Neural crest cell (in vitro differentiated cells): ENCODE measurements around the gene PKIB. TPM values are rescaled to one million over a fixed set of nuclear protein-coding genes. Genes with fewer than 3 reads are reported as not detected.

Experiments
- DNase-seq: peaks from one replicate; pipeline ENCODE4 v3.0.0; 2021; ENCODE audit warnings: low read depth, mixed read lengths, low spot score
- H3K27ac Mint-ChIP-seq: one replicate; pipeline ENCODE4 v1.8.0; 2021; ENCODE audit warnings: mild to moderate bottlenecking, mixed read lengths; ENCODE audit not compliant: unreplicated experiment
- H3K27me3 Mint-ChIP-seq: 2 replicates; pipeline ENCODE4 v1.8.0; 2021; ENCODE audit warnings: low read depth, mild to moderate bottlenecking, mixed read lengths
- H3K36me3 Mint-ChIP-seq: 2 replicates; pipeline ENCODE4 v1.8.0; 2021; ENCODE audit warnings: low read depth, mild to moderate bottlenecking, mixed read lengths
- H3K4me1 Mint-ChIP-seq: 2 replicates; pipeline ENCODE4 v1.8.0; 2021; ENCODE audit warnings: mixed read lengths
- H3K4me3 Mint-ChIP-seq: one replicate; pipeline ENCODE4 v1.8.0; 2021; ENCODE audit warnings: mild to moderate bottlenecking, mixed read lengths
- H3K9me3 Mint-ChIP-seq: 2 replicates; pipeline ENCODE4 v1.8.0; 2021; ENCODE audit warnings: mixed read lengths
- total RNA-seq: library from RNA; stranded (reverse); gene quantifications from 2 replicates; pipeline ENCODE4 v1.2.1, GENCODE V29; 2021
- TF ChIP-seq, protein P1 (sequence below): fragments of 200-600 bp; sonication (generic); conservative IDR thresholded peaks from 2 replicates; pipeline ENCODE4 v1.5.0; 2021; ENCODE audit warnings: antibody characterized with exemption, mild to moderate bottlenecking

Gene PKIB
- total RNA-seq, 1 donor from 2014 or later = 86.4 TPM

DNA sequence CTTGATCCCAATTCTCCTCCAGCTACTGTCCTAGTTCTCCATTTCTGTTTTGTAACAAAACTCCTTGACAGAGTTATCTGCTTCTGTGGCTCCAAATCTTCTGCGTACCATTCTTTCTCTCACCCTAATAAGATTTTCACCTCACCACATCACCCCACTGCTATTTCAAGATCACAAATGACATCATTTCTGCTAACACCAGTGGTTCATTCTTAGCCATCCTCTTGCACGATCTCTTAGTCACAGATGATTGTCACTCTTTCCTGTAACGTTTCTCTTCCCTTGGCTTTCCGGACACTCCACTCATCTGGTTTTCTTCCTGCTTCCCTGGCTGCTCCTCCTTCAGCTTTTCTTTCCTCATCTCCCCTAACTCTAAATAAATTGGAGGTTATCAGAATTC, 112.5 kb downstream of the PKIB start:
- no peak for DNase-seq
- Mint-ChIP-seq H3K9me3 (no peaks in the 10 kb centered on the region), H3K36me3 (peaks cover 9% of the 10 kb centered on the region), H3K27ac (no peak overlapping the region), H3K27me3 (no peaks in the 10 kb centered on the region), H3K4me1 (peaks cover 9% of the 10 kb centered on the region), H3K4me3 (no peak overlapping the region)
- TF ChIP-seq, protein P1, sequence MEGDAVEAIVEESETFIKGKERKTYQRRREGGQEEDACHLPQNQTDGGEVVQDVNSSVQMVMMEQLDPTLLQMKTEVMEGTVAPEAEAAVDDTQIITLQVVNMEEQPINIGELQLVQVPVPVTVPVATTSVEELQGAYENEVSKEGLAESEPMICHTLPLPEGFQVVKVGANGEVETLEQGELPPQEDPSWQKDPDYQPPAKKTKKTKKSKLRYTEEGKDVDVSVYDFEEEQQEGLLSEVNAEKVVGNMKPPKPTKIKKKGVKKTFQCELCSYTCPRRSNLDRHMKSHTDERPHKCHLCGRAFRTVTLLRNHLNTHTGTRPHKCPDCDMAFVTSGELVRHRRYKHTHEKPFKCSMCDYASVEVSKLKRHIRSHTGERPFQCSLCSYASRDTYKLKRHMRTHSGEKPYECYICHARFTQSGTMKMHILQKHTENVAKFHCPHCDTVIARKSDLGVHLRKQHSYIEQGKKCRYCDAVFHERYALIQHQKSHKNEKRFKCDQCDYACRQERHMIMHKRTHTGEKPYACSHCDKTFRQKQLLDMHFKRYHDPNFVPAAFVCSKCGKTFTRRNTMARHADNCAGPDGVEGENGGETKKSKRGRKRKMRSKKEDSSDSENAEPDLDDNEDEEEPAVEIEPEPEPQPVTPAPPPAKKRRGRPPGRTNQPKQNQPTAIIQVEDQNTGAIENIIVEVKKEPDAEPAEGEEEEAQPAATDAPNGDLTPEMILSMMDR = no peak

DNA sequence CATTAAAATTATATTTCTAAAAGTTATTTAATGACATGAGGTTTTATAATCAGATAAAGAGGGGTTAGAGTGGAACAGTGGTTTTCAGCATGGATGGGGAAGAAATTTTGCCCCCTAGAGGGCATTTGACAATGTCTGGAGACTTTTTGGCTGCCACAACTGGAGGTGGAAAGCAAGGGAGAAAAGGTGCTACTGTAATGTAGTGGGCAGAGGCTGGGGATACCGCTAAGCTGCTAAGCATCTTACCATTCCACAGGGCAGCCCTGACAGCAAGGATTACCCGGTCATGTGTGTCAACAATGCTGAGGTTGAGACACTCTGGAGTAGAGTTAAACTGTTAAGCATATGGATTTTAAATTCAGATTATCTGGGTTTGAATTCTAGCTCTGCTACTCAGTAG, 116.4 kb downstream of the PKIB start:
- TF ChIP-seq, protein P1 = peak; percentile 65
- DNase-seq = no peak
- no peak overlapping the region for H3K4me3 Mint-ChIP-seq
- no peak overlapping the region for H3K27ac Mint-ChIP-seq
- H3K9me3 Mint-ChIP-seq = no peaks in the 10 kb centered on the region
- H3K27me3 Mint-ChIP-seq = no peaks in the 10 kb centered on the region
- H3K4me1 Mint-ChIP-seq = peaks cover 12% of the 10 kb centered on the region
- no peaks in the 10 kb centered on the region for H3K36me3 Mint-ChIP-seq

DNA sequence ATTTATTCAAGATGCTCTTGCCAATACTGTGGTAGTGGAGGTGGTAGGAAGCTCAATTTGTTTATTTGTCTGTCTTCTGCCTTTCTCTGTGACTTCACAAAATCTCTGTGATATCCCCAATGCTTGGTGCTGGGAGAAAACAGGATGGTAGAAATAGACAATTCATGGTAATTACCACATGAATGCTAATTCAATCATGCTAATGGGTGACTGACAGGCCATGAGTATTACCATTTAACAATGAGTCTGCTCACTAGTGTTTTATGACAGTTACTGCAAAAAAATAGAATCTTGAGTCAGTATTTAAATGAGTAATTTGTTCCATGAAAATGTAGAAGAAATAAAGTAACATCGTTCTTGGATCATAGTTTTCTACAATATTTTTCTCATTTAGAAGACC, 117.0 kb downstream of the PKIB start:
- DNase-seq = no peak
- TF ChIP-seq, protein P1 = no peak
- peaks cover 13% of the 10 kb centered on the region for H3K4me1 Mint-ChIP-seq
- H3K27me3 Mint-ChIP-seq = no peaks in the 10 kb centered on the region
- no peak overlapping the region for H3K27ac Mint-ChIP-seq
- no peaks in the 10 kb centered on the region for H3K36me3 Mint-ChIP-seq
- H3K4me3 Mint-ChIP-seq = no peak overlapping the region
- H3K9me3 Mint-ChIP-seq = no peaks in the 10 kb centered on the region

DNA sequence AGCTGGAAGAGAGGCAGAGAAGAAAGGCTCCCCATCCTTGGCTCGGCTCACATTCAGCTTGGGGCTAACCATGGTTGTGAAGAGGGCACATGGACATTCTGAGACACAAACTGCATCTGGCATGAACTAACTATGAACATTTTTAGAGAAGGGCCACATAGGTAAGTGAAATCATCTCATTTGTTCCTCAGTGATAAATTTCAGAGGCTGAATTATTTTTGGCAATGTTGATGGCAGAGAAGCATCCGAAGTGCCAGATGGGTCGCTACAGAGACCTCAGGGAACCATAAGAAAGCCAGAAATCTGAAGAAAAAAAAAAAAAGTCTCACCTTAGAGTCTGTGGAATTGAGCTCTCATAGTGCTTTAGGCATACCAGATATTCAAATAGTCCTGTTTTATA, 120.1 kb downstream of the PKIB start:
- peaks cover 39% of the 10 kb centered on the region for H3K4me1 Mint-ChIP-seq
- H3K36me3 Mint-ChIP-seq = no peaks in the 10 kb centered on the region
- TF ChIP-seq, protein P1 = no peak
- H3K9me3 Mint-ChIP-seq = no peaks in the 10 kb centered on the region
- no peak overlapping the region for H3K4me3 Mint-ChIP-seq
- no peaks in the 10 kb centered on the region for H3K27me3 Mint-ChIP-seq
- DNase-seq = no peak
- H3K27ac Mint-ChIP-seq = no peak overlapping the region

DNA sequence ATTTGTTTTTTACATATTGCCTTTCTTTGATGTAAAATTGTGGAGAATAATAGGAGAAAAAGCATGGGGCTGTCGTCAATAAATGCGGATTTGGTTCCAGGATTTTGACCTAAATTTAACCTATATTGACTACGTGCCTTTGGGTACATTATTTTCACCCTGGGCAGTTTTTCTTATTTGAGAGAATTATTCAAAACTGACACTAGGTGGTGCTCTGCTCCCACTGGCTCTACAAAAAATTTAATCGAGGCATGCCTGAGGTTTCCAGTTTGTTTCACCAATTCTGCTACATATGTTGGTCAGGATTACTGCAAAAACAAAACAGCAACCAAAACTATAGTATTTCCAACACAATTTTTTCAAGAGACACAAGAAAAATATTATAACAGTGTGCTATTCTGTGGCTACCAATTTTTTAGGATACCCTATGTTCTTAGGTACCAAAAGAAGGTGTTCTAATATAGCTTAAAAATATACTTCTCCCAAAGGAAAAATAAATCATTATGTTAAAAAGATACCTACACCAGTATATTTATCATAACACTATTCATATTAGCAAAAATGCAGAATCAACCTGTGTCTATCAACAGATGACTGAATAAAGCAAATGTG, 120.7 kb downstream of the PKIB start:
- Mint-ChIP-seq H3K27ac (no peak overlapping the region), H3K4me3 (no peak overlapping the region), H3K4me1 (peaks cover 45% of the 10 kb centered on the region), H3K36me3 (no peaks in the 10 kb centered on the region), H3K9me3 (no peaks in the 10 kb centered on the region), H3K27me3 (no peaks in the 10 kb centered on the region)
- TF ChIP-seq, protein P1 = peak; percentile 89
- DNase-seq = peak; percentile 17

DNA sequence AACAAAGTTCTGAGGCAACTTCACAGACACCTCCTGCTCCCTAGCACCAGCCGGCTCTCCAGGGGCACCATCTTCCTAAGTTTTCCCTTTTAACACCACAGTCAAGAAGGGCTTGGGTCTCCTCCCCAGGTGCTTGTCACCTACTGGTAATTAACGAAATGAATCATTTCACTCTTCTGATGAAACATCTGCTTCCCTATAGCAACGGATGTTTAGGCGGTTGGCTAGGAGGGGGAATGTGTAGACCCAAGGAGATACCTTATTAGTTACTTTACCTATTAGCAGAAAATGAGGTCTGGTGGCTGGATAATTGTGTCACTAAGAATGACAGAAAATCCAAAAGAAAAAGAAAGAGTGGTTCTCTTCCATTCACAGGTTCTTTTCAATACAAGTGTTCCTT, 123.1 kb downstream of the PKIB start:
- DNase-seq = no peak
- Mint-ChIP-seq H3K36me3 (no peaks in the 10 kb centered on the region), H3K27ac (no peak overlapping the region), H3K27me3 (no peaks in the 10 kb centered on the region), H3K4me1 (peaks cover 45% of the 10 kb centered on the region), H3K9me3 (no peaks in the 10 kb centered on the region), H3K4me3 (no peak overlapping the region)
- TF ChIP-seq, protein P1 = no peak
